KG1 (cell line): ENCODE measurements around the gene MAGI3.

Source experiments
- DNase-seq: peaks from one replicate; lab custom pipeline; 2025; lab: John Stamatoyannopoulos, UW

MAGI3 gene

GRCh38 chr1:113389953-113390834 is at the start of gene MAGI3:
MAGI3 (plus strand) TSS chr1:113390515; CDS start chr1:113391034, 519 bp downstream.
- peak; percentile 52 for DNase-seq

DNA sequence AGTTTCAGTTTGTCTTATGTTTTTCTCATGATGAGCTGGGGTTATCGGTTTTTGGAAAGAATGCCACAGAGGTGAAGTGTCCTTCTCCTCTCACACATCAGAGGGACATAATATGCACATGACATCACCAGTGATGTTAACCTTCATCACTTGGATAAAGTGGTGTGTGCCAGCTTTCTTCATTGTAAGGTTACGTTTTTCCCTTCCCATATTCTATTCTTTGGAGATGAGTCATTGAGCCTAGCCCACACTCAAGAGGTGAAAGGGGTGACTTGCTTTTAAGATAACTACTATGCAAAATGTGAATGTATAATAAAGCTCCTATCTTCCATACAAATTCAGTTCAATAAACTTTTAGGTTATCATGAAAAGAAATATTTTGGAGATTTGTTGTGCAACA is 36.7 kb upstream of the MAGI3 start:
- DNase-seq: no peak

GRCh38 chr1:113363935-113364334 is 26.4 kb upstream of the MAGI3 start:
- no peak for DNase-seq

DNA sequence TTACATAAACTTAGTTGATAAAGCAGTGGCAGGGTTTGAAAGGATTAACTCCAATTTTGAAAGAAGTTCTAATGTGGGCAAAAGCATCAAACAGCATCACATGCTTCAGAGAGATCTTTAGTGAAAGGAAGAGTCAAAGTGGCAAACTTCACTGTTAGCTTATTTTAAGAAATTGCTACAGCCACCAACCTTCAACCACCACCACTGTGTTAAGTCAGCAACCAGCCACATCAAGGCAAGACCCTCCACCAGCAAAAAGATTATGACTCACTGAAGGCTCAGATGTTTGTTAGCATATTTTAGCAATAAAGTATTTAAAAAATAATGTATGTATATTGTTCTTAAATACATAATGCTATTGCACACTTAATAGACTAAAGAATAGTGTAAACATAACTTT is 21.3 kb upstream of the MAGI3 start:
- no peak for DNase-seq

- no peak for DNase-seq
Observed at GRCh38 chr1:113369699-113370098, 20.6 kb upstream of the MAGI3 start.

- no peak for DNase-seq
Observed at GRCh38 chr1:113370868-113371267, 19.4 kb upstream of the MAGI3 start.

GRCh38 chr1:113372546-113372945 is 17.8 kb upstream of the MAGI3 start:
- no peak for DNase-seq

DNA sequence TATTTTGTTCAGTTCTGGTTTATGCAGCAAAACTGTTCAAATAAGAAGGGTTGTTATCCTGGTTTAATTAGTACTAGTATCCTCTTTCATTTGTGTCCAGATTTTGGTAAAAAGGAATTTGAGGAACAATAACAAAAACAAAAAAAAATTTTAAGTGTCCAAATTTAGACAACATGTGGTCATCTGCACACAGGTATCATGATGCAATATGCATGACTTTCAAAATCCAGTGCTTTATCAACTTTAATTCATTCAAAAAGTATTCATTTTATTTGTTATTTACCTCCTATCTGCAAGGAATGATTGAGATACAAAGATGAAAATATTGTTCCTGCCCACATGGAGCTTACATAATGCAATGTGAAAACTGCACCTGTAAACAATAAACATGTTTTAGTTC is 16.7 kb upstream of the MAGI3 start:
- DNase-seq: no peak

DNA sequence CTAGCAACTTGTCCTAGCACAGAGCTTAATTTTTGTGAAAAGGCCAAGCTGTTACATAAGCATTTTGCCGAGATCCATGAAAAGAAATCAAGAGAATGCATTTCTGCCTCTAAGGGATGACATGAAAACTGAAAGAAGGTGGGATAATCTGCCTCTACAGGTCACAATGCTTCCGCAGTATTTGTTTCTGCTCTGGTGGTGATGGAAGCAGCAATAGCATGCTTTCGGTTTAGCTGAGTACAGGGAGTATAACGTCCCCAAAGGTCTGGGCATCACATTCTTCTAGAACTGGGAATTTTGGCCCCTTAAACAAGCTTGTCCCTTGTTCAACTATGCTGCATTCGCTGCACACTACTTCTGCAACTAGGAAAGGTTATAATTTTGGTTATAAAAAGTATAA is 14.4 kb upstream of the MAGI3 start:
- no peak for DNase-seq

- no peak for DNase-seq
Observed at GRCh38 chr1:113380075-113380474, 10.2 kb upstream of the MAGI3 start.

- DNase-seq: no peak
Observed at GRCh38 chr1:113388017-113388620, 2.2 kb upstream of the MAGI3 start.

- no peak for DNase-seq
Observed at GRCh38 chr1:113388621-113389358, 1.5 kb upstream of the MAGI3 start.

DNA sequence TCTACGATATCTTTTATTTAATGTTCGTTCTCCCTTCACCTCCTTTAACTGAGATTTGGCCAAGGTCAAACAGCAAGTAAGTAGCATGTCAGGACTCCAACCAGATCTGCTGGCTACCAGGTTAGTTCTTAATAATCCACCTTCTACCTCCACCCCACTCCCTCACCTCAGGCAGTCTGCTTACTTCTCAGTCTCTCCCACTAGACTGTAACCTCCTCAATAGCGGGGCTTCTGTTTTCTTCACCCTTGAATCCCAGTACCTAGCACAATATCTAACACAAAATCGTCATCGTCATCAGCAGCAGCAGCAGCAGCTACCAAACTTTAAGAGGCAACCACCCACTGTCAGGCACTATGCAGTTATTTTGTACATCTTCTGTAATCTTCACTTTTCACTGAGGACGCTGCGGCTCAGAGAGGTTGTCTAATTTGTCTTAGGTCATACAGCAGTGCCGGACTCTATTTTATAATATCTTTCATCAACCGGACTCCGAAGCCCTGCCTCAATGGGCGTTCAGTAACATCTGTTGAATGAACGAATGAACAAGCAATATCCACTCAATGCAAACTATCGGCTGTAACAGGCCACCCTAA is 859 bp upstream of the MAGI3 start:
- DNase-seq: no peak

- no peak for DNase-seq
Observed at GRCh38 chr1:113390871-113391648, 745 bp downstream of the MAGI3 start.

GRCh38 chr1:113391649-113392271 is 1.4 kb downstream of the MAGI3 start:
- no peak for DNase-seq

DNA sequence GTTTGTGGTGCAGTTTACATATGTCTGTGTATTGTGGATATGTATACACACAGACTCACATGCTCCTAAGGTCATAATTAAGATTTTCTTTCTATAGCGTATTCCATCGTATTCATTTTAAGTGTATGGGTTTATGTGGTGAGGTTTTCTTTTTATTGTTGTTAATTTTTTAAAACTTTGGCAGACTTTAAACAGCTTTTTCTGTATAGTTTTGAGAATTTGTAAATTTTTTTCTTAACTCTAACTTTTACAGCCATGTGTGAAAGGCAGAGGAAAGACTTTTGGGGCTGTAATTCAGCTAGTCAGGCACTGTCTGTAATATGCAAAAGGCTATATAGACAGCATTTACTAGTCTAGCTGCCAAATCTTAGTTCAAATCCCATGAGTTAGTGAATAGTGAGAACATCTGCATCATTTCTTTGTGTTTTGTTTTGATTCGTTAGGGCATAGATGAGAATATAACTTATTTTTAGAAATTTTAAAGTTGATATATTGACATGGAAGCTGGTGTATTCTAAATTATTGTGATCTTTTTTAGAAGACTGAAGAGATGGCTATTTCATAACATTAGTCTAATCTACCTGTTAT is 2.3 kb downstream of the MAGI3 start:
- DNase-seq: no peak

GRCh38 chr1:113394043-113394862 is 3.9 kb downstream of the MAGI3 start:
- no peak for DNase-seq

GRCh38 chr1:113394863-113395259 is 4.5 kb downstream of the MAGI3 start:
- no peak for DNase-seq

GRCh38 chr1:113396102-113396501 is 5.8 kb downstream of the MAGI3 start:
- no peak for DNase-seq

GRCh38 chr1:113396585-113396984 is 6.3 kb downstream of the MAGI3 start:
- DNase-seq: no peak
